Aorta (tissue), 5 donors: ENCODE results near the gene DOK7. TPM values are rescaled to one million over a fixed set of nuclear protein-coding genes. Genes with fewer than 3 reads are reported as not detected.

ENCODE experiments used
- ATAC-seq: fragments of 200-7000 bp; cut with Tn5 transposase; one replicate; pipeline ENCODE4 v1.9.1; 2022; ENCODE audit warnings: moderate library complexity; ENCODE audit not compliant: low FRiP score
- DNase-seq, 2 donors: peaks; one replicate each; pipeline ENCODE4 v3.0.0-alpha.2; 2020
- H3K27ac ChIP-seq, 2 donors: one replicate each; pipeline ENCODE4 v1.5.1; 2013; ENCODE audit warnings: low read length in 2 of 2, mild to moderate bottlenecking in 2 of 2, moderate library complexity in 2 of 2, control low read depth in 1 of 2, inconsistent platforms in 1 of 2, low read depth in 1 of 2
- H3K27me3 ChIP-seq, 2 donors: one replicate each; pipeline ENCODE4 v1.6.1; 2013; ENCODE audit warnings: control low read depth in 1 of 2, low read length in 1 of 2, mild to moderate bottlenecking in 1 of 2, moderate library complexity in 1 of 2; ENCODE audit not compliant: insufficient read depth in 2 of 2, control insufficient read depth in 1 of 2
- H3K36me3 ChIP-seq, 2 donors: one replicate each; pipeline ENCODE4 v1.6.1; 2013; ENCODE audit warnings: control low read depth in 1 of 2, low read length in 1 of 2, mild to moderate bottlenecking in 1 of 2; ENCODE audit not compliant: insufficient read depth in 2 of 2, control insufficient read depth in 1 of 2
- H3K4me1 ChIP-seq, 2 donors: one replicate each; pipeline ENCODE4 v1.6.1; 2013; ENCODE audit warnings: low read length in 2 of 2, control low read depth in 1 of 2, mild to moderate bottlenecking in 1 of 2, moderate library complexity in 1 of 2; ENCODE audit not compliant: insufficient read depth in 2 of 2, control insufficient read depth in 1 of 2
- H3K4me3 ChIP-seq, 2 donors: one replicate each; pipeline ENCODE4 v1.5.1; 2013; ENCODE audit warnings: low read length in 2 of 2, control low read depth in 1 of 2, mild to moderate bottlenecking in 1 of 2
- H3K9me3 ChIP-seq: one replicate; pipeline ENCODE4 v1.6.1; 2013; ENCODE audit warnings: mild to moderate bottlenecking, low read length; ENCODE audit not compliant: control insufficient read depth
- WGBS, 2 donors: extraction: QIAGEN DNeasy Blood & Tissue Kit; methylation state at CpG; one replicate each; pipeline ENCODE4 v1.1.7; 2013; 5-methylcytosine and 5-hydroxymethylcytosine counted together
- intact Hi-C, 2 donors: fragments of 100-400 bp; cut with DNase I; formaldehyde crosslinking; loops; one replicate each; pipeline versions ENCODE4 v1.14.2 to v1.15.0; 2022
- polyA plus RNA-seq, 2 donors: library from polyadenylated mRNA; stranded (reverse); fragments of 200-250 nt; gene quantifications; one replicate each; pipeline ENCODE4 v1.2.3, GENCODE V29; 2013
- total RNA-seq, 2 donors: library from RNA; stranded (reverse); fragmentation: NEBNext Ultra II Directional; extraction: Animal tissue kit (Norgen Biotek cat#: 25700); gene quantifications; one replicate each; pipeline ENCODE4 v1.2.1, GENCODE V29; 2021
- donor health status: healthy with polysubstance abuse.
- donor health status: Bipolar disorder and iron deficiency.
- donor health status: DM: no; HTN: no; CAD: no.
- donor health status: DM: no; HTN: no; CAD: no.
- donor health status: DM: yes; HTN: yes; CAD: no.

Gene DOK7
- total and polyA plus RNA-seq, 4 donors = 3.3 to 9.1 (median 4.7) TPM

- Histone ChIP-seq H3K27me3 (no peaks in the 10 kb centered on the region), H3K9me3 (no peaks in the 10 kb centered on the region), H3K36me3 (no peaks in the 10 kb centered on the region), H3K4me3 (peak overlapping the region; percentile 49 to 62), H3K27ac (peak overlapping the region in 1 of 2 donors; percentile 28), H3K4me1 (peaks cover 0 to 2% of the 10 kb centered on the region in 2 donors)
- WGBS, 2 donors = 45 to 46% methylated on average over 40 to 43 of the region's 43 CpGs
- intact Hi-C loops = no loop called here
- DNase-seq (no peak), ATAC-seq (peak; percentile 6)
Measured at GRCh38 chr4:3463556-3464348, 646 bp downstream of the DOK7 start.

- ATAC-seq = no peak
- H3K36me3 ChIP-seq = no peaks in the 10 kb centered on the region
- no peaks in the 10 kb centered on the region for H3K27me3 ChIP-seq
- H3K4me3 ChIP-seq = no peak overlapping the region
- DNase-seq = no peak
- intact Hi-C loops = no loop called here
- WGBS, 2 donors = 91 to 99% methylated on average over 15 of the region's 15 CpGs
- peaks cover 0 to 2% of the 10 kb centered on the region in 2 donors for H3K4me1 ChIP-seq
- H3K27ac ChIP-seq = no peak overlapping the region
- no peaks in the 10 kb centered on the region for H3K9me3 ChIP-seq
Measured at GRCh38 chr4:3464349-3464905, 1.3 kb downstream of the DOK7 start.

- 95 to 96% methylated on average over 21 of the region's 21 CpGs for WGBS, 2 donors
- H3K36me3 ChIP-seq = no peaks in the 10 kb centered on the region
- H3K27me3 ChIP-seq = no peaks in the 10 kb centered on the region
- H3K27ac ChIP-seq = no peak overlapping the region
- ATAC-seq (no peak), DNase-seq (no peak)
- H3K9me3 ChIP-seq = no peaks in the 10 kb centered on the region
- intact Hi-C loops = no loop called here
- H3K4me1 ChIP-seq = peaks cover 0 to 2% of the 10 kb centered on the region in 2 donors
- no peak overlapping the region for H3K4me3 ChIP-seq
Measured at GRCh38 chr4:3464911-3465697, 2.0 kb downstream of the DOK7 start.

- ATAC-seq (no peak), DNase-seq (no peak)
- H3K4me1 ChIP-seq = peaks cover 0 to 2% of the 10 kb centered on the region in 2 donors
- no peaks in the 10 kb centered on the region for H3K27me3 ChIP-seq
- intact Hi-C loops = no loop called here
- H3K9me3 ChIP-seq = no peaks in the 10 kb centered on the region
- H3K27ac ChIP-seq = no peak overlapping the region
- WGBS, 2 donors = 87 to 90% methylated on average over 39 to 41 of the region's 41 CpGs
- no peaks in the 10 kb centered on the region for H3K36me3 ChIP-seq
- no peak overlapping the region for H3K4me3 ChIP-seq
Measured at GRCh38 chr4:3465698-3466671, 2.9 kb downstream of the DOK7 start.

- H3K36me3 ChIP-seq = no peaks in the 10 kb centered on the region
- ATAC-seq (no peak), DNase-seq (peak in 1 of 2 donors; percentile 30)
- no peak overlapping the region for H3K4me3 ChIP-seq
- WGBS, 2 donors = 90 to 92% methylated on average over 36 to 40 of the region's 40 CpGs
- H3K9me3 ChIP-seq = no peaks in the 10 kb centered on the region
- H3K27ac ChIP-seq = no peak overlapping the region
- intact Hi-C loops = no loop called here
- no peaks in the 10 kb centered on the region for H3K27me3 ChIP-seq
- H3K4me1 ChIP-seq = no peaks in the 10 kb centered on the region
Measured at GRCh38 chr4:3466691-3467600, 3.8 kb downstream of the DOK7 start.

GRCh38 chr4:3467601-3468031 lies 4.5 kb downstream of the DOK7 start:
- Histone ChIP-seq H3K9me3 (no peaks in the 10 kb centered on the region), H3K4me1 (no peaks in the 10 kb centered on the region), H3K4me3 (no peak overlapping the region), H3K36me3 (no peaks in the 10 kb centered on the region), H3K27ac (no peak overlapping the region), H3K27me3 (no peaks in the 10 kb centered on the region)
- no peak for ATAC-seq
- intact Hi-C loops = no loop called here
- DNase-seq = no peak
- WGBS, 2 donors = 90 to 95% methylated on average over 14 to 15 of the region's 15 CpGs

- WGBS, 2 donors = 92 to 97% methylated on average over 10 of the region's 10 CpGs
- no peaks in the 10 kb centered on the region for H3K27me3 ChIP-seq
- no peaks in the 10 kb centered on the region for H3K36me3 ChIP-seq
- DNase-seq (no peak), ATAC-seq (no peak)
- H3K4me3 ChIP-seq = no peak overlapping the region
- intact Hi-C loops = no loop called here
- no peaks in the 10 kb centered on the region for H3K9me3 ChIP-seq
- H3K27ac ChIP-seq = no peak overlapping the region
- no peaks in the 10 kb centered on the region for H3K4me1 ChIP-seq
Measured at GRCh38 chr4:3468154-3468553, 5.0 kb downstream of the DOK7 start.
